ENCODE measurements around the gene CBLB. TPM values are rescaled to one million over a fixed set of nuclear protein-coding genes. Genes with fewer than 3 reads are reported as not detected.

The CBLB gene
- total RNA-seq, 1 experiment from 2014 or later = 19.7 TPM

GRCh38 chr3:105876780-105877327, 8.0 kb upstream of the CBLB start:
- POLR2A ChIA-PET = interaction anchor here (0.6 kb wide), 1 partner anchor 758 kb away, joined by 4 read pairs; no protein-coding TSS in a partner anchor
- Mint-ChIP-seq H3K4me1 (ENCODE audit: insufficient read depth, unreplicated experiment) (no peaks in the 10 kb centered on the region), H3K9me3 (ENCODE audit: unreplicated experiment) (no peaks in the 10 kb centered on the region), H3K36me3 (ENCODE audit: insufficient read depth, unreplicated experiment) (peaks cover 5% of the 10 kb centered on the region), H3K4me3 (ENCODE audit: unreplicated experiment) (no peak overlapping the region), H3K27ac (ENCODE audit: low read depth, unreplicated experiment) (no peak overlapping the region), H3K27me3 (ENCODE audit: insufficient read depth, unreplicated experiment) (no peaks in the 10 kb centered on the region)
- BruUV-seq (replicated peaks) = no TSS peak
- intact Hi-C loops (cut with micrococcal nuclease) = no loop called here
- TF ChIP-seq CTCF (IDR thresholded peaks at IDR 0.05; ENCODE audit: unreplicated experiment) = no peak
- CTCF ChIA-PET = no interaction called here
- no peak for DNase-seq (ENCODE audit: unreplicated experiment)

- peak overlapping the region; percentile 97 for H3K27ac Mint-ChIP-seq (ENCODE audit: low read depth, unreplicated experiment)
- H3K4me1 Mint-ChIP-seq (ENCODE audit: insufficient read depth, unreplicated experiment) = peaks cover 26% of the 10 kb centered on the region
- H3K27me3 Mint-ChIP-seq (ENCODE audit: insufficient read depth, unreplicated experiment) = no peaks in the 10 kb centered on the region
- ChIA-PET CTCF (interaction anchor here (0.6 to 1.8 kb wide), 3 partner anchors 8 to 552 kb away, joined by 3 to 4 read pairs (median 3); no protein-coding TSS in a partner anchor), POLR2A (interaction anchor here (0.6 to 3.1 kb wide), 25 partner anchors 8 to 1338 kb away, joined by 3 to 21 read pairs (median 5); no protein-coding TSS in a partner anchor)
- DNase-seq (ENCODE audit: unreplicated experiment) = no peak
- intact Hi-C loops (cut with micrococcal nuclease) = loop anchor here (2.0 to 10.0 kb wide), 10 partner anchors 78 to 1195 kb away; no protein-coding TSS in a partner anchor
- no peaks in the 10 kb centered on the region for H3K9me3 Mint-ChIP-seq (ENCODE audit: unreplicated experiment)
- no peaks in the 10 kb centered on the region for H3K36me3 Mint-ChIP-seq (ENCODE audit: insufficient read depth, unreplicated experiment)
- no peak for TF ChIP-seq CTCF (IDR thresholded peaks at IDR 0.05; ENCODE audit: unreplicated experiment)
- no TSS peak for BruUV-seq (replicated peaks)
- peak overlapping the region; percentile 92 for H3K4me3 Mint-ChIP-seq (ENCODE audit: unreplicated experiment)
These were observed 1.3 kb upstream of the CBLB start for GRCh38 chr3:105869861-105870755.

- intact Hi-C loops (cut with micrococcal nuclease) = loop anchor here (2.0 to 10.0 kb wide), 10 partner anchors 77 to 1195 kb away; no protein-coding TSS in a partner anchor
- Mint-ChIP-seq H3K4me3 (ENCODE audit: unreplicated experiment) (peak overlapping the region; percentile 92), H3K4me1 (ENCODE audit: insufficient read depth, unreplicated experiment) (peaks cover 32% of the 10 kb centered on the region), H3K27me3 (ENCODE audit: insufficient read depth, unreplicated experiment) (no peaks in the 10 kb centered on the region), H3K27ac (ENCODE audit: low read depth, unreplicated experiment) (peak overlapping the region; percentile 97), H3K9me3 (ENCODE audit: unreplicated experiment) (no peaks in the 10 kb centered on the region), H3K36me3 (ENCODE audit: insufficient read depth, unreplicated experiment) (no peaks in the 10 kb centered on the region)
- CTCF ChIA-PET = interaction anchor here (0.6 to 1.8 kb wide), 3 partner anchors 9 to 553 kb away, joined by 3 to 4 read pairs (median 3); no protein-coding TSS in a partner anchor
- BruUV-seq (replicated peaks) = TSS peak; percentile 74
- TF ChIP-seq CTCF (IDR thresholded peaks at IDR 0.05; ENCODE audit: unreplicated experiment) = no peak
- DNase-seq (ENCODE audit: unreplicated experiment) = no peak
- POLR2A ChIA-PET = interaction anchor here (0.6 to 3.1 kb wide), 42 partner anchors 9 to 1338 kb away, joined by 3 to 21 read pairs (median 4); no protein-coding TSS in a partner anchor
These were observed 670 bp upstream of the CBLB start for GRCh38 chr3:105869531-105869833.

GRCh38 chr3:105868431-105868741, 426 bp downstream of the CBLB start:
- Mint-ChIP-seq H3K27ac (ENCODE audit: low read depth, unreplicated experiment) (peak overlapping the region; percentile 97), H3K9me3 (ENCODE audit: unreplicated experiment) (no peaks in the 10 kb centered on the region), H3K4me1 (ENCODE audit: insufficient read depth, unreplicated experiment) (peaks cover 35% of the 10 kb centered on the region), H3K27me3 (ENCODE audit: insufficient read depth, unreplicated experiment) (no peaks in the 10 kb centered on the region), H3K4me3 (ENCODE audit: unreplicated experiment) (peak overlapping the region; percentile 92), H3K36me3 (ENCODE audit: insufficient read depth, unreplicated experiment) (no peaks in the 10 kb centered on the region)
- BruUV-seq (replicated peaks) = no TSS peak
- peak; percentile 54 for DNase-seq (ENCODE audit: unreplicated experiment)
- intact Hi-C loops (cut with micrococcal nuclease) = loop anchor here (2.0 to 10.0 kb wide), 10 partner anchors 76 to 1196 kb away; no protein-coding TSS in a partner anchor
- CTCF ChIA-PET = interaction anchor here (1.0 to 1.8 kb wide), 2 partner anchors 10 to 355 kb away, joined by 3 to 4 read pairs; no protein-coding TSS in a partner anchor
- POLR2A ChIA-PET = interaction anchor here (0.5 to 3.1 kb wide), 28 partner anchors 8 to 741 kb away, joined by 3 to 21 read pairs (median 4); no protein-coding TSS in a partner anchor
- no peak for TF ChIP-seq CTCF (IDR thresholded peaks at IDR 0.05; ENCODE audit: unreplicated experiment)
